Measurements from ENCODE around the gene RGS10. TPM values are rescaled to one million over a fixed set of nuclear protein-coding genes. Genes with fewer than 3 reads are reported as not detected.
"Not testable (repeated sequence)": the region's sequence is repeated elsewhere in the genome, so short reads cannot be mapped to it uniquely, and the experiment has no call there.

The RGS10 gene
- total and polyA plus RNA-seq, 2 experiments from 2014 or later: 16.8 to 26.8 TPM

- not testable (repeated sequence) for H3K79me2 ChIP-seq (replicated peaks; ENCODE audit: insufficient read depth); H3K9me2 ChIP-seq (ENCODE audit: insufficient read depth); H3K4me1 Mint-ChIP-seq; H3K27ac ChIP-seq (ENCODE audit: low read depth); H3F3A ChIP-seq (replicated peaks; ENCODE audit: low read depth); DNase-seq (ENCODE audit: low spot score); H3K9me3 Mint-ChIP-seq; H3K27me3 Mint-ChIP-seq (ENCODE audit: insufficient read depth, low read depth, poor library complexity); H3K4me3 ChIP-seq; H3K4me1 ChIP-seq (ENCODE audit: insufficient read depth); H3K4me2 ChIP-seq; H3K36me3 ChIP-seq (ENCODE audit: insufficient read depth); H3K36me3 Mint-ChIP-seq (ENCODE audit: low read depth); H2AFZ ChIP-seq; ATAC-seq; H3K27ac Mint-ChIP-seq; H4K20me1 ChIP-seq (replicated peaks; ENCODE audit: insufficient read depth); H3K4me3 Mint-ChIP-seq; H3K27me3 ChIP-seq (ENCODE audit: insufficient read depth)
These were observed 10.3 kb downstream of the RGS10 start for GRCh38 chr10:119532251-119532650.

GRCh38 chr10:119531067-119531466 is 11.5 kb downstream of the RGS10 start:
- H3K27me3 Mint-ChIP-seq (ENCODE audit: insufficient read depth, low read depth, poor library complexity): peaks cover 6% of the 10 kb centered on the region
- H3K4me3 ChIP-seq: no peak overlapping the region
- no peaks in the 10 kb centered on the region for H3F3A ChIP-seq (replicated peaks; ENCODE audit: low read depth)
- H4K20me1 ChIP-seq (replicated peaks; ENCODE audit: insufficient read depth): no peaks in the 10 kb centered on the region; the same call in 1 of the 2 replicates
- H3K4me3 Mint-ChIP-seq: no peak overlapping the region
- H3K27ac Mint-ChIP-seq: no peak overlapping the region
- H3K36me3 Mint-ChIP-seq (ENCODE audit: low read depth): no peaks in the 10 kb centered on the region
- no peak overlapping the region for H3K4me2 ChIP-seq
- no peaks in the 10 kb centered on the region for H3K9me3 Mint-ChIP-seq
- H2AFZ ChIP-seq: no peak overlapping the region
- no peaks in the 10 kb centered on the region for H3K4me1 Mint-ChIP-seq
- no peaks in the 10 kb centered on the region for H3K79me2 ChIP-seq (replicated peaks; ENCODE audit: insufficient read depth)
- no peaks in the 10 kb centered on the region for H3K36me3 ChIP-seq (ENCODE audit: insufficient read depth)
- H3K9me2 ChIP-seq (ENCODE audit: insufficient read depth): no peaks in the 10 kb centered on the region
- no peak overlapping the region for H3K27ac ChIP-seq (ENCODE audit: low read depth)
- no peaks in the 10 kb centered on the region for H3K27me3 ChIP-seq (ENCODE audit: insufficient read depth)
- DNase-seq (ENCODE audit: low spot score) (no peak), ATAC-seq (no peak)
- no peaks in the 10 kb centered on the region for H3K4me1 ChIP-seq (ENCODE audit: insufficient read depth)
- TF ChIP-seq POLR2AphosphoS5 (IDR thresholded peaks at IDR 0.05; ENCODE audit: low read depth) (no peak), CREB1 (CRISPR knock-in tag; IDR thresholded peaks at IDR 0.05; ENCODE audit: low read depth) (no peak), ZNF331 (CRISPR knock-in tag; IDR thresholded peaks at IDR 0.05; ENCODE audit: low read depth) (no peak), JUNB (IDR thresholded peaks at IDR 0.05; ENCODE audit: unreplicated experiment) (no peak), EZH2 (IDR thresholded peaks at IDR 0.05; ENCODE audit: low read depth, unreplicated experiment) (no peak), ZNF462 (CRISPR knock-in tag; IDR thresholded peaks at IDR 0.05) (no peak), ZNF114 (CRISPR knock-in tag; IDR thresholded peaks at IDR 0.05) (no peak), REST (IDR thresholded peaks at IDR 0.05; ENCODE audit: unreplicated experiment) (no peak), ETS1 (IDR thresholded peaks at IDR 0.05) (no peak), STAT1 (IDR thresholded peaks at IDR 0.05; ENCODE audit: unreplicated experiment) (no peak)
